ENCODE measurements around the gene TDRD9. TPM values are rescaled to one million over a fixed set of nuclear protein-coding genes. Genes with fewer than 3 reads are reported as not detected.

The TDRD9 gene
- total and polyA plus RNA-seq, 2 of the 4 experiments (the other 2 are of a cell fraction): 0.07 to 0.18 TPM

DNA sequence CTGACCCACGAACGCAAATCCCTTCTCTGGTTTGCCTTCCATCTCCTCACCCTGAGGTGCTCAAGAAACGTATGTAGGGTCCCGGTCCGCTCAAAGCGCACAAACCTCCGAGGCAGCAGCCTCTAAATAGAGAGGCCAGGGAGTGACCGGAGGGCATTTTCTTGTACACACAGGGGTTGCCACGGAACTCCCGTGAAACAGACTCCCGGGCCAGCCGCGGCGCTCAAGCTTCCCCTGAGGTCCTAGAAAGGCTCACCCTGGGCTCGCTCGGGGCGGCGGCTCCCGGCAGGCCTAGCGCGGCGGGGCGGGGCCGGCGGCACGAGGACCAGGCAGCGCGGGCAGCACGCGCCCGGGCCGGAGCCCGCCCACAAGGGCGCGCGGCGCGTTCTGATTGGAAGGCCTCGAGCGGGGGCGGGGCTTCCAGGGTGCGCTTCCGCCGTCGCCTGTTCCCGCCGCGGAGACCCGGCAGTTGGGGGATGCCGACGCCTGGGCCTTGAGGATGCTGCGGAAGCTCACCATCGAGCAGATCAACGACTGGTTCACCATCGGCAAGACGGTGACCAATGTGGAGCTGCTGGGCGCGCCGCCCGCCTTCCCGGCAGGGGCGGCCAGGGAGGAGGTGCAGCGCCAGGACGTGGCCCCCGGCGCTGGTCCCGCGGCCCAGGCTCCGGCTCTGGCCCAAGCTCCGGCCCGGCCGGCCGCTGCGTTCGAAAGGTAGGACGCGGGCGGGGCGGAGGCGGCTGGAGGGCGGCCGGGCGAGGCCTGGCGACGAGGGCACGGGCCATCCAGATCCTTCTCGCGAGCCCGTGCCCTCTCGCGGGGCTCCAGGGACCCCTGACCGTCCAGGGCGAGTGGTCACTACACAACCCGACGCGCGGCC lies at the start of gene TDRD9 (continued):
- no peak for TF ChIP-seq FOS (IDR thresholded peaks at IDR 0.05; ENCODE audit: low read depth, low read length)

DNA sequence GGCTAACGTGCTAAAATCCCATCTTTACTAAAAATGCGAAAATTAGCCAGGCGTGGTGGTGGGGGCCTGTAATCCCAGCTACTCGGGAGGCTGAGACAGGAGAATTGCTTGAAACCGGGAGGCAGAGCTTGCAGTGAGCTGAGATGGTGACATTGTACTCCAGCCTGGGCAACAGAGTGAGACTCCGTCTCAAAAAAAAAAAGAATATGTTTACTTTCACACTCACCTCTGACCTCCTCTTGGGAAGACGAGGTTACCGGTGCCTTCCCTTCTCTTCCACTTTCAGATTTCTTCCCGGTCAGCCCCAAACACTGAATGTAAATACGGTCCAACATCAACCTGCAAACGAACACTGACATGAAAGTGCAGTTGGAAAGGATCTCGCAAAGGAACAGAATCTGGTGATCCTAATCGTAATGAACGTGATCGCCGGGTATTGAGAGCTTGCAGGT lies 49.1 kb upstream of the TDRD9 start:
- H3K9ac ChIP-seq (ENCODE audit: low read depth, low read length): no peak overlapping the region
- no peak overlapping the region for H3K4ac ChIP-seq (ENCODE audit: low read depth, low read length)
- no peak overlapping the region for H2AK5ac ChIP-seq (ENCODE audit: low read depth, low read length)
- no peaks in the 10 kb centered on the region for H3K79me1 ChIP-seq (ENCODE audit: low read depth in 1 of 2, low read length in 2 of 2)
- H2AFZ ChIP-seq (replicated peaks; ENCODE audit: low read length, poor library complexity): no peak overlapping the region
- H2AK9ac ChIP-seq (replicated peaks; ENCODE audit: low read depth, low read length, poor library complexity): no peak overlapping the region
- no peak overlapping the region for H2BK5ac ChIP-seq (ENCODE audit: low read depth, low read length, poor library complexity, severe bottlenecking)
- dilution Hi-C loops (cut with HindIII; ENCODE audit: low sequenced_read_pairs, unreplicated experiment) (no loop called here), intact Hi-C loops (cut with micrococcal nuclease) (no loop called here), in situ Hi-C loops (cut with MboI; ENCODE audit: low sequenced_read_pairs) (no loop called here)
- H3K27ac ChIP-seq (ENCODE audit: insufficient read depth, low read length): no peak overlapping the region
- no peaks in the 10 kb centered on the region for H4K20me1 ChIP-seq (ENCODE audit: insufficient read depth, low read length)
- H3K4me1 ChIP-seq (ENCODE audit: control insufficient read depth, insufficient read depth, low read length): peaks cover 3% of the 10 kb centered on the region; the same call in 1 of the 2 replicates
- H3K18ac ChIP-seq (ENCODE audit: low read depth, low read length): no peak overlapping the region
- peaks cover 11% of the 10 kb centered on the region; the same call in 1 of the 2 replicates for H3K27me3 ChIP-seq (ENCODE audit: control insufficient read depth, insufficient read depth, low read length)
- no peaks in the 10 kb centered on the region for H3K36me3 ChIP-seq (ENCODE audit: control insufficient read depth, insufficient read depth, low read length)
- H4K8ac ChIP-seq (ENCODE audit: low read depth in 2 of 2, low read length in 2 of 2): no peak overlapping the region
- WGBS, 2 experiments (ENCODE audit: extremely low coverage in 2 of 2, insufficient read length in 1 of 2): 85% methylated on average over 4 of the region's 16 CpGs; no CpG with 5 or more reads in 1 of the 2 experiments
- BruUV-seq (replicated peaks): no TSS peak
- no peak overlapping the region for H2BK15ac ChIP-seq (ENCODE audit: low read depth, low read length)
- no peaks in the 10 kb centered on the region for H3K9me1 ChIP-seq (ENCODE audit: insufficient read depth, low read length)
- POLR2A ChIA-PET (ENCODE audit: unreplicated experiment): no interaction called here
- H4K5ac ChIP-seq (ENCODE audit: low read depth, low read length): no peak overlapping the region
- no peak overlapping the region for H2BK20ac ChIP-seq (ENCODE audit: low read depth, low read length)
- H3K4me2 ChIP-seq (ENCODE audit: low read depth, low read length): no peak overlapping the region
- ATAC-seq (ENCODE audit: low read depth) (no peak), DNase-seq (no peak)
- H3K23ac ChIP-seq (ENCODE audit: low read depth, low read length): no peak overlapping the region
- H3K9me3 ChIP-seq (ENCODE audit: control insufficient read depth, insufficient read depth, low read length): no peaks in the 10 kb centered on the region
- H4K91ac ChIP-seq (ENCODE audit: insufficient read depth, low read depth, low read length): no peak overlapping the region
- no peak overlapping the region for H3K56ac ChIP-seq (ENCODE audit: extremely low read depth, insufficient read depth, low read length)
- TF ChIP-seq POLR2A (IDR thresholded peaks at IDR 0.05; ENCODE audit: low read depth, low read length): no peak
- no peak for TF ChIP-seq MAZ (IDR thresholded peaks at IDR 0.05; ENCODE audit: borderline replicate concordance, low read depth, low read length)
- TF ChIP-seq CHD1 (IDR thresholded peaks at IDR 0.05; ENCODE audit: low read depth, low read length): no peak
- no peak for TF ChIP-seq MXI1 (IDR thresholded peaks at IDR 0.05; ENCODE audit: borderline replicate concordance, low read depth, low read length)
- TF ChIP-seq RAD21 (IDR thresholded peaks at IDR 0.05; ENCODE audit: low read length): no peak
- CTCF ChIA-PET: interaction anchor here (0.6 kb wide), 1 partner anchor 28 kb away, joined by 3 read pairs; no protein-coding TSS in a partner anchor
- no peak overlapping the region for H2BK120ac ChIP-seq (ENCODE audit: low read depth, low read length)
- H3K4me3 ChIP-seq (ENCODE audit: insufficient read depth, low read depth, low read length): no peak overlapping the region
- H3K14ac ChIP-seq (replicated peaks; ENCODE audit: low read depth, low read length): no peak overlapping the region

Data from IMR-90 (cell line).